GM19099 (cell line): Measurements from ENCODE around the gene LRRN4CL.

Experiments used
- POLR2A ChIP-seq: IDR thresholded peaks from 3 replicates; pipeline ENCODE4 v1.6.1; 2011; ENCODE audit warnings: low read depth; ENCODE audit not compliant: insufficient read length; ENCODE audit errors: extremely low read depth

Gene LRRN4CL

GRCh38 chr11:62665075-62665598, 24.2 kb downstream of the LRRN4CL start, which contains the start of the genes C11orf98 and CSKMT:
Gene C11orf98 (minus strand): TSS chr11:62665210. CDS start chr11:62665169, 41 bp downstream.
Gene CSKMT (plus strand): TSS chr11:62665312. CDS start chr11:62665880, 568 bp downstream.
- peak; percentile 99 for TF ChIP-seq POLR2A

GRCh38 chr11:62664405-62665074, 24.8 kb downstream of the LRRN4CL start:
- no peak for TF ChIP-seq POLR2A

GRCh38 chr11:62656796-62657429, 32.4 kb downstream of the LRRN4CL start:
- TF ChIP-seq POLR2A = no peak

GRCh38 chr11:62654297-62654696, 35.0 kb downstream of the LRRN4CL start:
- no peak for TF ChIP-seq POLR2A

- no peak for TF ChIP-seq POLR2A
Measured at GRCh38 chr11:62652161-62653006, 36.9 kb downstream of the LRRN4CL start.

- no peak for TF ChIP-seq POLR2A
Measured at GRCh38 chr11:62649486-62649885, 39.8 kb downstream of the LRRN4CL start.

GRCh38 chr11:62648967-62649364, 40.4 kb downstream of the LRRN4CL start:
- no peak for TF ChIP-seq POLR2A

GRCh38 chr11:62648185-62648966, 41.0 kb downstream of the LRRN4CL start:
- TF ChIP-seq POLR2A = no peak

- no peak for TF ChIP-seq POLR2A
Measured at GRCh38 chr11:62647609-62648005, 41.7 kb downstream of the LRRN4CL start.

- TF ChIP-seq POLR2A = no peak
Measured at GRCh38 chr11:62646825-62647608, 42.3 kb downstream of the LRRN4CL start.

- peak; percentile 94 for TF ChIP-seq POLR2A
Measured at GRCh38 chr11:62645946-62646824, 43.1 kb downstream of the LRRN4CL start, which contains the start of gene GANAB. Gene GANAB (minus strand): TSS chr11:62646613. CDS start chr11:62646599, 14 bp downstream.

- no peak for TF ChIP-seq POLR2A
Measured at GRCh38 chr11:62645671-62645945, 43.7 kb downstream of the LRRN4CL start.

- TF ChIP-seq POLR2A = no peak
Measured at GRCh38 chr11:62644220-62644619, 45.1 kb downstream of the LRRN4CL start.
